GM06990 (cell line): Measurements from ENCODE around the gene GALNS.

Experiments
- DNase-seq: peaks from one replicate; pipeline ENCODE4 v3.0.0-alpha.2; 2011; ENCODE audit not compliant: insufficient read length; ENCODE audit errors: extremely low read depth
- H3K27me3 ChIP-seq: replicated peaks from 2 replicates; pipeline ENCODE4 v1.6.0; 2011; ENCODE audit warnings: low read length; ENCODE audit not compliant: control insufficient read depth, insufficient read depth
- H3K36me3 ChIP-seq: 2 replicates; pipeline ENCODE4 v1.5.1; 2011; ENCODE audit warnings: low read length; ENCODE audit not compliant: control insufficient read depth, insufficient read depth
- H3K4me3 ChIP-seq: replicated peaks from 2 replicates; pipeline ENCODE4 v1.5.1; 2011; ENCODE audit warnings: low read depth, mild to moderate bottlenecking, control low read depth, low read length
- TF ChIP-seq, protein P1 (sequence below): IDR thresholded peaks from 2 replicates; pipeline ENCODE4 v1.5.1; 2011; ENCODE audit warnings: low read length, control low read depth, mild to moderate bottlenecking, inconsistent platforms; ENCODE audit not compliant: insufficient read depth, poor library complexity, severe bottlenecking

The GALNS gene

GRCh38 chr16:88868974-88869672 is 12.4 kb upstream of the GALNS start:
- DNase-seq, result no peak
- H3K27me3 ChIP-seq, result no peaks in the 10 kb centered on the region; the same call in 1 of the 2 replicates

GRCh38 chr16:88867581-88868246 is 11.0 kb upstream of the GALNS start:
- Histone ChIP-seq H3K27me3 (no peaks in the 10 kb centered on the region; the same call in 1 of the 2 replicates), H3K36me3 (no peaks in the 10 kb centered on the region), H3K4me3 (no peak overlapping the region)
- TF ChIP-seq, protein P1, sequence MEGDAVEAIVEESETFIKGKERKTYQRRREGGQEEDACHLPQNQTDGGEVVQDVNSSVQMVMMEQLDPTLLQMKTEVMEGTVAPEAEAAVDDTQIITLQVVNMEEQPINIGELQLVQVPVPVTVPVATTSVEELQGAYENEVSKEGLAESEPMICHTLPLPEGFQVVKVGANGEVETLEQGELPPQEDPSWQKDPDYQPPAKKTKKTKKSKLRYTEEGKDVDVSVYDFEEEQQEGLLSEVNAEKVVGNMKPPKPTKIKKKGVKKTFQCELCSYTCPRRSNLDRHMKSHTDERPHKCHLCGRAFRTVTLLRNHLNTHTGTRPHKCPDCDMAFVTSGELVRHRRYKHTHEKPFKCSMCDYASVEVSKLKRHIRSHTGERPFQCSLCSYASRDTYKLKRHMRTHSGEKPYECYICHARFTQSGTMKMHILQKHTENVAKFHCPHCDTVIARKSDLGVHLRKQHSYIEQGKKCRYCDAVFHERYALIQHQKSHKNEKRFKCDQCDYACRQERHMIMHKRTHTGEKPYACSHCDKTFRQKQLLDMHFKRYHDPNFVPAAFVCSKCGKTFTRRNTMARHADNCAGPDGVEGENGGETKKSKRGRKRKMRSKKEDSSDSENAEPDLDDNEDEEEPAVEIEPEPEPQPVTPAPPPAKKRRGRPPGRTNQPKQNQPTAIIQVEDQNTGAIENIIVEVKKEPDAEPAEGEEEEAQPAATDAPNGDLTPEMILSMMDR, result no peak
- DNase-seq, result no peak

More at GRCh38 chr16:88868974-88869672, 12.4 kb upstream of the GALNS start:
- Histone ChIP-seq H3K36me3 (no peaks in the 10 kb centered on the region), H3K4me3 (no peak overlapping the region)
- TF ChIP-seq, protein P1, result no peak

DNA sequence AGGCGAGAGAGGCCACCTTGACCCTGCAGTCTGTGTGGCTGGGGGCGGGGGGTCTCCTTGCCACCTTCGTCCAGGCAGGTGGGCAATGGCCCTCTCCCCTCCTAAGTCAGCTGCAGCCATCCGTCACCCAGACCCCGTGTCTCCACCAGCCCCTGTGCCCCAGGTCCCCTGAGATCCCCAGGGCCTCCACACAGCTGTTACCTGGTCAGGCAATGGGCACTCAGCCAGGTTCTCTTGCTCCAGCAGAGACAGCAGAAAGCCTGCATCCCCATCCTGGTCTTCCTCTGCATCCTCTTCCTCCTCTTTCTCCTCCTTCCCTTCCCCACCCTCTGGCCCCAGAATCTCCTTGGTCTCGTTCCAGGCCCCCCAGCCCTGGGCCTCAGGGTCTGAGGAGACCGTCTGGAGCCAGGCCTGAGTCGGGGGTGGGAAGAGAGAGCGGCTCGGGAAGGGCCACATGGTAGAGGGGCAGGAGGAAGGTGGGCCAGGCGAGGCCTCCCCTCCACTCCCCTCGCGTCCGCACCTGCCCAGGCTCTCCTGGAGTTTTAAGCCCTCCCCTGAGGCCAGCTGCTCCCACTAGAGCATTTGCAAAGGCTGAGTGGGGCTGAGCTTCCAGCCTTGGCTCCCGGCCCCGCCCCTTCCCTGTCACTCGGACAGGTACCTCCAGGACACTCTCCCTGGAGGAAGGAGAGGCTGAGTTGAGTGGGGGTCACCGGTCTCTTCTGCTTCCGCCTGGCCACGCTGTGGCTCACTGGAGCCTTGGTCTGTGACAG is 9.6 kb upstream of the GALNS start, which contains the start of gene PABPN1L:
Gene PABPN1L (minus strand): TSS at position 510 of the 770 bp plus-strand sequence. CDS start 54 bp downstream, at position 456.
- no peak for DNase-seq
- Histone ChIP-seq H3K27me3 (no peaks in the 10 kb centered on the region; the same call in 1 of the 2 replicates), H3K36me3 (peaks cover 2% of the 10 kb centered on the region; the same call in 1 of the 2 replicates), H3K4me3 (no peak within 1 kb of the TSS)
- TF ChIP-seq, protein P1, result no peak

GRCh38 chr16:88865742-88866141 is 9.0 kb upstream of the GALNS start:
- TF ChIP-seq, protein P1, result no peak

GRCh38 chr16:88865310-88865709 is 8.6 kb upstream of the GALNS start:
- H3K27me3 ChIP-seq, result no peaks in the 10 kb centered on the region; the same call in 1 of the 2 replicates
- H3K4me3 ChIP-seq, result no peak overlapping the region
- TF ChIP-seq, protein P1, result no peak
- peaks cover 6% of the 10 kb centered on the region for H3K36me3 ChIP-seq
- DNase-seq, result no peak

More at GRCh38 chr16:88865742-88866141, 9.0 kb upstream of the GALNS start:
- Histone ChIP-seq H3K4me3 (no peak overlapping the region), H3K36me3 (peaks cover 3% of the 10 kb centered on the region), H3K27me3 (no peaks in the 10 kb centered on the region; the same call in 1 of the 2 replicates)
- no peak for DNase-seq
